Right atrium auricular region (tissue), 2 donors: Measurements from ENCODE around the gene ARF3. TPM values are rescaled to one million over a fixed set of nuclear protein-coding genes. Genes with fewer than 3 reads are reported as not detected.

ENCODE experiments used
- DNase-seq: peaks from one replicate; pipeline ENCODE4 v3.0.0-alpha.2; 2019; ENCODE audit warnings: low spot score
- H3K27ac ChIP-seq, 2 donors: fragments of 200-600 bp; sonication (generic); 1 replicate in 1 of 2; 2 replicates in 1 of 2; pipeline ENCODE4 v1.5.1; 2016 to 2019
- H3K27me3 ChIP-seq, 2 donors: fragments of 200-600 bp; sonication (generic); one replicate each; pipeline versions ENCODE4 v1.5.1 to v1.6.0; 2017 to 2019
- H3K36me3 ChIP-seq: fragments of 200-600 bp; sonication (generic); one replicate; pipeline ENCODE4 v1.5.1; 2016
- H3K4me1 ChIP-seq, 2 donors: fragments of 200-600 bp; sonication (generic); one replicate each; pipeline versions ENCODE4 v1.5.1 to v1.6.0; 2017 to 2019
- H3K4me3 ChIP-seq, 2 donors: fragments of 200-600 bp; sonication (generic); 1 replicate in 1 of 2; 2 replicates in 1 of 2; pipeline ENCODE4 v1.5.1; 2017 to 2019; ENCODE audit warnings: mild to moderate bottlenecking in 1 of 2, moderate library complexity in 1 of 2
- H3K9me3 ChIP-seq, 2 donors: fragments of 200-600 bp; sonication (generic); one replicate each; pipeline ENCODE4 v1.5.1; 2019
- total RNA-seq, 2 donors: library from RNA; depleted of rRNA; stranded (reverse); fragments of >200 nt; gene quantifications; one replicate each; pipeline ENCODE4 v1.1.0, GENCODE V29; 2016
- TF ChIP-seq, protein P1 (sequence below), 2 donors: fragments of 200-600 bp; sonication (generic); IDR thresholded peaks; one replicate each; pipeline ENCODE4 v1.5.1; 2019; ENCODE audit warnings: antibody characterized with exemption in 2 of 2

The ARF3 gene
- total RNA-seq, 2 donors from 2014 or later = 35.5 to 48.8 TPM

DNA sequence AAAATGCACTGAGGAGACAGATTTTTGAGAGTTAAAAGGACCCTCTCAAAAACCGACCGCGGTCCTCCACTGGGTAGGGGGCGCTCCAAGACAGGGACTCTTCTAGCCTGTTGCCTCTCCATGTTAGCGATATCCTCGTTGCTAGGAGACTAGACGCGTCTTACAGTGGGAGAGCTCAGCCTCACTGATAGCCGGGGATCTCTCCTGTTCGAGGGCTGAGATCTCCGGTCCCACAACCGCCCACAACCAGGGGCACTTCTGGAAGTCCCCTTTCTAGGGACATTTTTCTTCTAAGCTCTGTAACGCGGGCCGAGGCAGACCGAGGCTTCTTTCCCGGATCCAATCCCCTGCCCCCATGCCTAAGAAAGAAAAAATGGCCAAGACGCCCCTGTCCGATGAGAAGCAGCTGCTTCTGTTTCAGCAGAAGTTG, 53.3 kb downstream of the ARF3 start:
- Histone ChIP-seq H3K9me3 (no peaks in the 10 kb centered on the region), H3K4me1 (peaks cover 0 to 7% of the 10 kb centered on the region in 2 donors), H3K27me3 (no peaks in the 10 kb centered on the region), H3K27ac (no peak overlapping the region), H3K4me3 (peak overlapping the region; percentile 38 to 51), H3K36me3 (no peaks in the 10 kb centered on the region)
- TF ChIP-seq, protein P1, sequence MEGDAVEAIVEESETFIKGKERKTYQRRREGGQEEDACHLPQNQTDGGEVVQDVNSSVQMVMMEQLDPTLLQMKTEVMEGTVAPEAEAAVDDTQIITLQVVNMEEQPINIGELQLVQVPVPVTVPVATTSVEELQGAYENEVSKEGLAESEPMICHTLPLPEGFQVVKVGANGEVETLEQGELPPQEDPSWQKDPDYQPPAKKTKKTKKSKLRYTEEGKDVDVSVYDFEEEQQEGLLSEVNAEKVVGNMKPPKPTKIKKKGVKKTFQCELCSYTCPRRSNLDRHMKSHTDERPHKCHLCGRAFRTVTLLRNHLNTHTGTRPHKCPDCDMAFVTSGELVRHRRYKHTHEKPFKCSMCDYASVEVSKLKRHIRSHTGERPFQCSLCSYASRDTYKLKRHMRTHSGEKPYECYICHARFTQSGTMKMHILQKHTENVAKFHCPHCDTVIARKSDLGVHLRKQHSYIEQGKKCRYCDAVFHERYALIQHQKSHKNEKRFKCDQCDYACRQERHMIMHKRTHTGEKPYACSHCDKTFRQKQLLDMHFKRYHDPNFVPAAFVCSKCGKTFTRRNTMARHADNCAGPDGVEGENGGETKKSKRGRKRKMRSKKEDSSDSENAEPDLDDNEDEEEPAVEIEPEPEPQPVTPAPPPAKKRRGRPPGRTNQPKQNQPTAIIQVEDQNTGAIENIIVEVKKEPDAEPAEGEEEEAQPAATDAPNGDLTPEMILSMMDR (IDR thresholded peaks at IDR 0.05) = peak; percentile 61 to 74
- DNase-seq = peak; percentile 84

DNA sequence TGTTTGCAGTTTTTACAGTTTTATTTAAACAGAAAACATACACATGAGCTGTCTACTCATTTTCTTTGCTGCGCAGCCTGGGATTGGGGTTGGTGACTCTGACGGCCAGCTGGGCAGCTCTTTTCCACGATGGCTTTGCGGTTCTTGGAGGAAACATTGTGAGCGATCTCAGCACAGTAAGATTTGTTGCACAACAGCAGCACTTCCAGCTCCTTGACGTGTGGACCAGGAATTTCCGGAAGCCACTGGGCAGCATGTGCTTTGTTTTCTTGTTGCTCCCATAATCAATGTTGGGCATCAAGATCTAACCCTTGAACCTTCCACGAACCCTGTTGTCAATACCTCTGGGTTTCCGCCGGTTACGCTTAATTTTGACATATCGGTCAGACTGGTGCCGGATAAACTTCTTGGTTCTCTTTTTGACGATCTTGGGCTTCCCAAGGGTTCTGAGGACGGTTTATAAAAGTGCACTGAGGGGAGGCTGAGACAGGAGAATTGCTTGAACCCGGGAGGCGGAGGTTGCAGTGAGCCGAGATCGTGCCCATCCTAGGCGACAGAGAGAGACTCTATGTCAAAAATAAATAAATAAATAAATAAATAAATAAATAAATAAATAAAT, 53.8 kb downstream of the ARF3 start:
- no peak for DNase-seq
- H3K4me3 ChIP-seq = peak overlapping the region; percentile 38 to 51
- H3K9me3 ChIP-seq = no peaks in the 10 kb centered on the region
- H3K27me3 ChIP-seq = no peaks in the 10 kb centered on the region
- H3K36me3 ChIP-seq = no peaks in the 10 kb centered on the region
- TF ChIP-seq, protein P1 (IDR thresholded peaks at IDR 0.05) = no peak
- H3K27ac ChIP-seq = no peak overlapping the region
- H3K4me1 ChIP-seq = peaks cover 0 to 7% of the 10 kb centered on the region in 2 donors

DNA sequence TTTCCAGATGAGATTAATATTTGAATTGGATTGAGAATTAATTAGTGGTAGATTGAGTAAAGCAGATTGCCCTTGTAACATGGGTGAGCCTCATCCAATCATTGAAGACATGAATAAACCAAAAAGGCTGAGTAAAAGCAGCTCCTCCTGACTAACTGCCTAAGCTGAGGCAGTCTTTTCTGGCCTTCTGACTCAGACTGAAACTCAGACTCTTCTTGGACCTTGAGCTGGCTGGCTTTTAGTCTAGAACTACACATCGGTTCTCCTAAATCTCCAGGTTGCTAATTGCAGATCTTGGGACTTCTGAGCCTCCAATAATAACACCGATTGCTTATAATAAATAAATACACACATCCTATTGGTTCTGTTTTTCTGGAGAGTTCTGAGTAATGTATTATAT, 56.0 kb downstream of the ARF3 start:
- Histone ChIP-seq H3K36me3 (no peaks in the 10 kb centered on the region), H3K27ac (no peak overlapping the region), H3K4me1 (peaks cover 0 to 7% of the 10 kb centered on the region in 2 donors), H3K4me3 (no peak overlapping the region), H3K9me3 (no peaks in the 10 kb centered on the region), H3K27me3 (no peaks in the 10 kb centered on the region)
- no peak for DNase-seq
- TF ChIP-seq, protein P1 (IDR thresholded peaks at IDR 0.05) = no peak

DNA sequence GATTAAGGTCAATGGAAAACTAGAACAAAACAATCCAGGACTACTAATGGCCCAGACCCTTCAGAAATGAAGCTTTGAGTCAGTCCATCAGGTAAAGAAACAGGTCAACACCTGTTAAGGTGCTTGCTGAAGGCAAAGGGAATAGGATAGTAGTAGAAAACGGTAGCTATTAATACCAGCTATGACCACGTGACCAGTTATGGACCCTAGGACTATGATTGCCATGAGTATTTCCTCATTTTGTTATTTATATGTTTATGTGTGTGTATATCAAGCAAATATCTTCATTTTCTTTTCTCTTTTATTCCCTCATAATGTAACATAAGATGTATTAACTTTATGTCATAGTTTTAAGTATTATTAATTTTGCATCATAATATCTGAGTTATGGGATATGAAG, 57.6 kb downstream of the ARF3 start:
- DNase-seq = no peak
- no peaks in the 10 kb centered on the region for H3K9me3 ChIP-seq
- no peak overlapping the region for H3K4me3 ChIP-seq
- H3K36me3 ChIP-seq = no peaks in the 10 kb centered on the region
- peaks cover 0 to 7% of the 10 kb centered on the region in 2 donors for H3K4me1 ChIP-seq
- H3K27ac ChIP-seq = no peak overlapping the region
- TF ChIP-seq, protein P1 (IDR thresholded peaks at IDR 0.05) = no peak
- no peaks in the 10 kb centered on the region for H3K27me3 ChIP-seq

DNA sequence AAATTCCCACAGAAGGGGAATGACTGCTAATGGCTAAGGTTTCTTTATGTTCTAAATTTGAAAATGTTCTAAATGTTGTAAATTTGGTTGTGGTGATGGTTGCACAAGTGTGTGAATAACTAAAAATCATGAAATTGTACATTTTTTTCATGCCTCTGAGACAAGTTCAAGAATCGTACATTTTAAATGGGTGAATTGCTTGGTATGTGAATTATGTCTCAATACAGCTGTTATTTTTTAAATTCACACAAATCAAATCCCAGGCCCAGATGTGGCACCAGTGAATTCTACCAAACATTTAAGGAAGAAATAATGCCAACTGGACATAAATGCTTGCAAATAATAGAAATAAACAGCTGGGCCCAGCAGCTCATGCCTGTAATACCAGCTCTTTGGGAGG, 63.0 kb downstream of the ARF3 start:
- H3K36me3 ChIP-seq = no peaks in the 10 kb centered on the region
- no peak for DNase-seq
- peaks cover 0 to 10% of the 10 kb centered on the region in 2 donors for H3K4me1 ChIP-seq
- no peak overlapping the region for H3K4me3 ChIP-seq
- H3K27ac ChIP-seq = no peak overlapping the region
- no peaks in the 10 kb centered on the region for H3K27me3 ChIP-seq
- TF ChIP-seq, protein P1 (IDR thresholded peaks at IDR 0.05) = no peak
- no peaks in the 10 kb centered on the region for H3K9me3 ChIP-seq
